ENCODE results near the gene P4HTM. TPM values are rescaled to one million over a fixed set of nuclear protein-coding genes. Genes with fewer than 3 reads are reported as not detected.
A peak's percentile ranks its signal among the peaks of the same experiment; 100 is the strongest.
"Not testable (repeated sequence)": the region's sequence is repeated elsewhere in the genome, so short reads cannot be mapped to it uniquely, and the experiment has no call there.

The P4HTM gene
- total and polyA plus RNA-seq, 4 donors, result 58.4 to 82.7 (median 69.9) TPM

DNA sequence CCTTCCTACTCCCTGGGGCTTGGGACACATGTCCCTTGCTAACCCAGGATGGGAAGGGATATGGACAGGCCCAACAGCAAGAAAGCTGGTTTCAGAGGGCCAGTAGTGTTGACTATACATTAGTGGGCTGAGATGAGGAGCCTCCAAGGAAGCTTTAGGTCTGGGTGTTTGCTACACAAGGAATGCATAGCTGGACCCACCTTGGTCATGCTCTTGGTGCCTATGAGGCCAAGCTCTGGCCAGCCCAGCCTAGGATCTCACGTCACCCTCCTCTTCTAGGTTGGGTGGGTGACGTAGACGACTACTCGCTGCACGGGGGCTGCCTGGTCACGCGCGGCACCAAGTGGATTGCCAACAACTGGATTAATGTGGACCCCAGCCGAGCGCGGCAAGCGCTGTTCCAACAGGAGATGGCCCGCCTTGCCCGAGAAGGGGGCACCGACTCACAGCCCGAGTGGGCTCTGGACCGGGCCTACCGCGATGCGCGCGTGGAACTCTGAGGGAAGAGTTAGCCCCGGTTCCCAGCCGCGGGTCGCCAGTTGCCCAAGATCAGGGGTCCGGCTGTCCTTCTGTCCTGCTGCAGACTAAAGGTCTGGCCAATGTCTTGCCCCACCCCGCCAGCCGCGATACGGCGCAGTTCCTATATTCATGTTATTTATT lies 16.5 kb downstream of the P4HTM start:
- under 1% methylated on average over 26 of the region's 32 CpGs for WGBS (ENCODE audit: insufficient coverage)

DNA sequence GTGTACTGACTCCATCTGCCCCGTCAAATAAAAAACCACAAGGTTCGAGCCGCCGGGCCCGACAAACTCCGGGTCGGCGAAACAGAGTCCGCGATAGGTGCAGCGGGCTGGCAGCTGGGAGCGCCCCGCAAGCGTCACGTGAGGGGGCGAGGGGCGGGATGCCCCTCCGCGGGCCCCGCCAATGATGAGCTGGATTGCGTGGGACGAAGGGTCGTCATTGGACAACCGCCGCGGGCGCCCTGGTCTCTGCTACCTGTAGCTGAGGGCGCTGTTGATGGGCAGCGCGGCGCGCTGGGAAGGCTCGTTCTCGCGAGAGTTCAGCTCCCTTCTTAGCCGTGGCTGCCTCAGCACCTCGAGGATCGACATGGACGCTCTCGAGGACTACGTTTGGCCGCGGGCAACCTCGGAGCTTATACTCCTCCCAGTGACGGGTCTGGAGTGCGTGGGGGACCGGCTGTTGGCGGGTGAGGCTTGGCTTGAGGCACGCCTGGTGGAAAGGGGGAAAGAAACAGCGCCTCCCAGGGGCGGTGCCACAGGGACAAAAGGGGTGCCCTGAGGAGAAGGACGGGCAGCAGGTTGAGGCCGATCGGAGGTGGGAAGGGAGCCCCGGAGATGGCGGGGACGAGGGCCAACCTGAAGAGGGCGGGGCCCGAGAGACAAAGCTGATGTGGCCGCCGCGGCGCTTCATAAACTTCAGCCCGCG lies 17.2 kb downstream of the P4HTM start, which contains the start of gene WDR6:
Gene WDR6 (plus strand): TSS at position 324 of the 703 bp plus-strand sequence. CDS start 41 bp downstream, at position 365.
- WGBS (ENCODE audit: insufficient coverage), result 0% methylated on average over 65 of the region's 65 CpGs
- peak; percentile 88 to 99 (median 93) for DNase-seq (ENCODE audit: low read depth in 4 of 6, low spot score in 6 of 6)
- Histone ChIP-seq H3K4me3 (ENCODE audit: low read depth, low read length) (peak within 1 kb of the TSS; percentile 99), H3K27ac (ENCODE audit: low read depth, low read length) (peak within 1 kb of the TSS; percentile 99), H3K27me3 (ENCODE audit: control insufficient read depth, insufficient read depth, low read length) (no peaks in the 10 kb centered on the region), H3K9me3 (ENCODE audit: control insufficient read depth, insufficient read depth, low read length) (no peaks in the 10 kb centered on the region), H3K36me3 (ENCODE audit: control insufficient read depth, insufficient read depth, low read length) (peaks cover 34% of the 10 kb centered on the region), H3K4me1 (ENCODE audit: control insufficient read depth, insufficient read depth, low read length) (peaks cover 31% of the 10 kb centered on the region)

More for the DNA sequence above, 16.5 kb downstream of the P4HTM start:
- Histone ChIP-seq H3K4me3 (ENCODE audit: low read depth, low read length) (peak overlapping the region; percentile 99), H3K4me1 (ENCODE audit: control insufficient read depth, insufficient read depth, low read length) (peaks cover 31% of the 10 kb centered on the region), H3K36me3 (ENCODE audit: control insufficient read depth, insufficient read depth, low read length) (peaks cover 34% of the 10 kb centered on the region), H3K9me3 (ENCODE audit: control insufficient read depth, insufficient read depth, low read length) (no peaks in the 10 kb centered on the region), H3K27me3 (ENCODE audit: control insufficient read depth, insufficient read depth, low read length) (no peaks in the 10 kb centered on the region), H3K27ac (ENCODE audit: low read depth, low read length) (peak overlapping the region; percentile 99)
- peak in 2 of 6 donors; percentile 67 to 69 for DNase-seq (ENCODE audit: low read depth in 4 of 6, low spot score in 6 of 6)

DNA sequence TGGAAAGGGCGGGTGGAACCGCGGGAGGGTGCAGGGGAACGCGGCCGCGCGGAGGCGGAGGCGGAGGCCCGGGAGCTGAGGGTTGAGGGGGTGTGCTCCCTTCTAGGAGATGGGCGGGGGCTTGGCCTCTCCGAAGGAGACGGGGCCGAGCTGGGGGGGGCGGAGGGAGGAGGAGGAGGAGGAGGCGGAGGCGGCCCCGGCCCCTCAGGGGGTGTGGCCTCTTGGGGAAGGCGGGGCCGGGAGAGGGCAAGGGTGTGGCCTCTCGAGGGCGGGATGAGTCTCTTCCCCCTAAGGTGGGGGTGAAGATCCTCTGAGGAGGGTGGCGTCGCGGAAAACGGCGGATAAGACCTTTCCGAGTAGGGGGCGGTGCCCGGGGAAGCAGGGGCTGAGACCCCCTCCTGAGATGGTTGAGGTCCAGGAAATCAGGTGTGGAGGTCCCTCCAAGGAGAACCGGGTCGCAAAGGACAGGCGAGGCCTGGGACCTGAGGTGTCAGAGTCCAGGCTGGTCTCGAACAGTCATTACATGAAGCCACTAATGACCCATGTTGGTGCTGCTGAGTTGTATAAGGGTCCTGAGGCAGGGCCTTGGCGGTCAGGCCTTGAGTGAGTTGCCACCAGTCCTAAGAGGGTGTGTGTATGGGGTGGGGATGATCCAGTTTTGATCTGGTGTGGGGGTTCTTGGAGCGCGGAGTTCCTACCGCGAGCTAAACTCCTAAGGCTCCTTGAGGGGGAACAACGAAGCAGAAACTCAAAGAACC lies 17.9 kb downstream of the P4HTM start:
- WGBS (ENCODE audit: insufficient coverage), result 14% methylated on average over 37 of the region's 41 CpGs

DNA sequence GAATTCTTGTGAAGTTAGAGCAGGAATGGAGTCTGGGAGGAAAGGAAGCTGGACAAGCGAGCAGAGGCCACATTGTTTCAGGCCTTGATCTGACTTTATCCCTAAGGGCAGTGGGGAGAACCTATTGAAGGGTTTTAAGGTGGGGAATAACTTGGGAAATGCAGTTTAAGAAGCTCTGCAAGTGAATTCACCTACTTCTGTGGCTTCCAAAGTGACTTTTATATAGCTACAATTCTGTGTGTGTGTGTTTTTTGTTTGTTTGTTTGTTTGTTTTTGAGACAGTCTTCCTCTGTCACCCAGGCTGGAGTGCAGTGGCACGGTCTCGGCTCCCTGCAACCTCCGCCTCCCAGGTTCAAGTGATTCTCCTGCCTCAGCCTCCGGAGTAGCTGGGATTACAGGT lies 18.6 kb downstream of the P4HTM start:
- H3K4me3 ChIP-seq (ENCODE audit: low read depth, low read length), result peak overlapping the region; percentile 99
- H3K27me3 ChIP-seq (ENCODE audit: control insufficient read depth, insufficient read depth, low read length); H3K9me3 ChIP-seq (ENCODE audit: control insufficient read depth, insufficient read depth, low read length); DNase-seq (ENCODE audit: low read depth in 4 of 6, low spot score in 6 of 6): not testable (repeated sequence)
- H3K36me3 ChIP-seq (ENCODE audit: control insufficient read depth, insufficient read depth, low read length), result peaks cover 41% of the 10 kb centered on the region
- H3K4me1 ChIP-seq (ENCODE audit: control insufficient read depth, insufficient read depth, low read length), result peaks cover 34% of the 10 kb centered on the region
- 73% methylated on average over 4 of the region's 5 CpGs for WGBS (ENCODE audit: insufficient coverage)
- peak overlapping the region; percentile 99 for H3K27ac ChIP-seq (ENCODE audit: low read depth, low read length)

More for the DNA sequence above, 17.9 kb downstream of the P4HTM start:
- Histone ChIP-seq H3K9me3 (ENCODE audit: control insufficient read depth, insufficient read depth, low read length) (no peaks in the 10 kb centered on the region), H3K4me1 (ENCODE audit: control insufficient read depth, insufficient read depth, low read length) (peaks cover 31% of the 10 kb centered on the region), H3K27ac (ENCODE audit: low read depth, low read length) (peak overlapping the region; percentile 99), H3K4me3 (ENCODE audit: low read depth, low read length) (peak overlapping the region; percentile 99), H3K27me3 (ENCODE audit: control insufficient read depth, insufficient read depth, low read length) (no peaks in the 10 kb centered on the region), H3K36me3 (ENCODE audit: control insufficient read depth, insufficient read depth, low read length) (peaks cover 34% of the 10 kb centered on the region)
- peak in 2 of 6 donors; percentile 88 to 92 for DNase-seq (ENCODE audit: low read depth in 4 of 6, low spot score in 6 of 6)

DNA sequence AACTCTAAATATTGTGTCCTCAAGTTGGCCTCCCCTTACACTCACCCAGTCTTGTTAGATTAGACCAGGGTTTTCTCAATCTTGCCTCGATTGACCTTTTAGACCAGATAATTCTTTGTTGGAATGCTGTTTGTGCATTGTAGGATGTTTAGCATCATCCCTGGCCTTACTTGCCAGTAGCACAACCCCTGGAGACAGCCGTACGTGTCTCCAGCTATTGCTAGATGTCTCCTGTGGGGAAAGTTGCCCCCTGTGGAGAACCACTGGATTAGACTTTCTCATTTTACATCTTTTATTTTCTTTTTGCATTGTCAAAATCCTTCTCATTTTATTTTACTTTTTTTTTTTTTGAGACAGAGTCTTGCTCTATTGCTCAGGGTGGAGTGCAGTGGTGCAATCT lies 19.4 kb downstream of the P4HTM start:
- Histone ChIP-seq H3K4me1 (ENCODE audit: control insufficient read depth, insufficient read depth, low read length) (peaks cover 37% of the 10 kb centered on the region), H3K27ac (ENCODE audit: low read depth, low read length) (no peak overlapping the region), H3K36me3 (ENCODE audit: control insufficient read depth, insufficient read depth, low read length) (peaks cover 48% of the 10 kb centered on the region), H3K9me3 (ENCODE audit: control insufficient read depth, insufficient read depth, low read length) (no peaks in the 10 kb centered on the region), H3K4me3 (ENCODE audit: low read depth, low read length) (no peak overlapping the region), H3K27me3 (ENCODE audit: control insufficient read depth, insufficient read depth, low read length) (no peaks in the 10 kb centered on the region)
- WGBS (ENCODE audit: insufficient coverage), result no CpG with 5 or more reads among the region's 3 CpGs
- no peak for DNase-seq (ENCODE audit: low read depth in 4 of 6, low spot score in 6 of 6)

DNA sequence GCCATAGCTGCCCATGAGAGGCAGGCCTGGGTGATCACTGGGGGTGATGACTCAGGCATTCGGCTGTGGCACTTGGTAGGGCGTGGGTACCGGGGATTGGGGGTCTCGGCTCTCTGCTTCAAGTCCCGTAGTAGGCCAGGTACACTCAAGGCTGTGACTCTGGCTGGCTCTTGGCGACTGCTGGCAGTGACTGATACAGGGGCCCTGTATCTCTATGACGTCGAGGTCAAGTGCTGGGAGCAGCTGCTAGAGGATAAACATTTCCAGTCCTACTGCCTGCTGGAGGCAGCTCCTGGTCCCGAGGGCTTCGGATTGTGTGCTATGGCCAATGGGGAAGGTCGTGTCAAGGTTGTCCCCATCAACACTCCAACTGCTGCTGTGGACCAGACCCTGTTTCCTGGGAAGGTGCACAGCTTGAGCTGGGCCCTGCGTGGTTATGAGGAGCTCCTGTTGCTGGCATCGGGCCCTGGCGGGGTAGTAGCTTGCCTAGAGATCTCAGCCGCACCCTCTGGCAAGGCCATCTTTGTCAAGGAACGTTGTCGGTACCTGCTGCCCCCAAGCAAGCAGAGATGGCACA lies 22.5 kb downstream of the P4HTM start:
- WGBS (ENCODE audit: insufficient coverage), result 92% methylated on average over 17 of the region's 17 CpGs
- Histone ChIP-seq H3K27ac (ENCODE audit: low read depth, low read length) (no peak overlapping the region), H3K36me3 (ENCODE audit: control insufficient read depth, insufficient read depth, low read length) (peaks cover 64% of the 10 kb centered on the region), H3K27me3 (ENCODE audit: control insufficient read depth, insufficient read depth, low read length) (no peaks in the 10 kb centered on the region), H3K4me1 (ENCODE audit: control insufficient read depth, insufficient read depth, low read length) (peaks cover 33% of the 10 kb centered on the region), H3K9me3 (ENCODE audit: control insufficient read depth, insufficient read depth, low read length) (no peaks in the 10 kb centered on the region), H3K4me3 (ENCODE audit: low read depth, low read length) (no peak overlapping the region)
- DNase-seq (ENCODE audit: low read depth in 4 of 6, low spot score in 6 of 6), result no peak

DNA sequence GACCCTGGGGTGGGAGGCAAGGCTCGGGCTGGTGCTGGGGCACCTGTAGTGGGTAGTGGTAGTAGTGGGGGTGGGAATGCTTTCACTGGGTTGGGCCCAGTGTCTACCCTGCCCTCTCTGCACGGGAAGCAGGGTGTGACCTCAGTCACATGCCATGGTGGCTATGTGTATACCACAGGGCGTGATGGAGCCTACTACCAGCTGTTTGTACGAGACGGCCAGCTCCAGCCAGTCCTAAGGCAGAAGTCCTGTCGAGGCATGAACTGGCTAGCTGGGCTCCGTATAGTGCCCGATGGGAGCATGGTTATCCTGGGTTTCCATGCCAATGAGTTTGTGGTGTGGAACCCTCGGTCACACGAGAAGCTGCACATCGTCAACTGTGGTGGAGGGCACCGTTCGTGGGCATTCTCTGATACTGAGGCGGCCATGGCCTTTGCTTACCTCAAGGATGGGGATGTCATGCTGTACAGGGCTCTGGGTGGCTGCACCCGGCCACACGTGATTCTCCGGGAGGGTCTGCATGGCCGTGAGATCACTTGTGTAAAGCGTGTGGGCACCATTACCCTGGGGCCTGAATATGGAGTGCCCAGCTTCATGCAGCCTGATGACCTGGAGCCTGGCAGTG lies 23.2 kb downstream of the P4HTM start:
- peaks cover 30% of the 10 kb centered on the region for H3K4me1 ChIP-seq (ENCODE audit: control insufficient read depth, insufficient read depth, low read length)

DNA sequence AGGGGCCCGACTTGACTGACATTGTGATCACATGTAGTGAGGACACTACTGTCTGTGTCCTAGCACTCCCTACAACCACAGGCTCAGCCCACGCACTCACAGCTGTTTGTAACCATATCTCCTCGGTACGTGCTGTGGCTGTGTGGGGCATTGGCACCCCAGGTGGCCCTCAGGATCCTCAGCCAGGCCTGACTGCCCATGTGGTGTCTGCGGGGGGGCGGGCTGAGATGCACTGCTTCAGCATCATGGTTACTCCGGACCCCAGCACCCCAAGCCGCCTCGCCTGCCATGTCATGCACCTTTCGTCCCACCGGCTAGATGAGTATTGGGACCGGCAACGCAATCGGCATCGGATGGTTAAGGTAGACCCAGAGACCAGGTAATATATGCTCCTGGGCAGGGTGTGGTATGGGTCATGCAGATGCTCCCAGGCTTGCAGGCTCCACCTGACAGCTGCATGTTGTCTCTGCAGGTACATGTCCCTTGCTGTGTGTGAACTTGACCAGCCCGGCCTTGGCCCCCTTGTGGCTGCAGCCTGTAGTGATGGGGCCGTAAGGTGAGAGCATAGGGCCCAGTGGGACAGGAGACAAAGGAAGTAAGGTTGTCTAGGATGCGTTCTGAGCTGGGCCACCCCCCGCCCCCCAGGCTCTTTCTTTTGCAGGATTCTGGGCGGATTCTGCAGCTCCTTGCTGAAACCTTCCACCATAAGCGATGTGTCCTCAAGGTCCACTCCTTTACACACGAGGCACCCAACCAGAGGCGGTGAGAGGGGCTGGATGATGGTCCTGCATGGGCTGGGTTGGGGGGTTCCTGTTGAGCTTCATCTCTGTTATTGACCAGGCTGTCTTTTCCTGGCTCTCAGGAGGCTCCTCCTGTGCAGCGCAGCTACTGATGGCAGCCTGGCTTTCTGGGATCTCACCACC lies 24.0 kb downstream of the P4HTM start:
- Histone ChIP-seq H3K4me1 (ENCODE audit: control insufficient read depth, insufficient read depth, low read length) (peaks cover 28% of the 10 kb centered on the region), H3K4me3 (ENCODE audit: low read depth, low read length) (no peak overlapping the region), H3K27me3 (ENCODE audit: control insufficient read depth, insufficient read depth, low read length) (no peaks in the 10 kb centered on the region), H3K9me3 (ENCODE audit: control insufficient read depth, insufficient read depth, low read length) (no peaks in the 10 kb centered on the region), H3K27ac (ENCODE audit: low read depth, low read length) (no peak overlapping the region), H3K36me3 (ENCODE audit: control insufficient read depth, insufficient read depth, low read length) (peaks cover 64% of the 10 kb centered on the region)
- WGBS (ENCODE audit: insufficient coverage), result 89% methylated on average over 17 of the region's 24 CpGs
- no peak for DNase-seq (ENCODE audit: low read depth in 4 of 6, low spot score in 6 of 6)

More for the DNA sequence above, 23.2 kb downstream of the P4HTM start:
- Histone ChIP-seq H3K9me3 (ENCODE audit: control insufficient read depth, insufficient read depth, low read length) (no peaks in the 10 kb centered on the region), H3K4me3 (ENCODE audit: low read depth, low read length) (no peak overlapping the region), H3K27me3 (ENCODE audit: control insufficient read depth, insufficient read depth, low read length) (no peaks in the 10 kb centered on the region), H3K36me3 (ENCODE audit: control insufficient read depth, insufficient read depth, low read length) (peaks cover 64% of the 10 kb centered on the region), H3K27ac (ENCODE audit: low read depth, low read length) (no peak overlapping the region)
- WGBS (ENCODE audit: insufficient coverage), result 91% methylated on average over 19 of the region's 19 CpGs
- no peak for DNase-seq (ENCODE audit: low read depth in 4 of 6, low spot score in 6 of 6)

Data from spinal cord (tissue), 10 donors.